ENCODE data around the gene HIBADH. TPM values are rescaled to one million over a fixed set of nuclear protein-coding genes. Genes with fewer than 3 reads are reported as not detected.

The HIBADH gene
- total RNA-seq: 22.5 and 25.6 TPM in 2 replicates

GRCh38 chr7:27662490-27663205 lies at the start of gene HIBADH:
Gene HIBADH, minus strand, starts transcription at chr7:27662883. Its CDS starts 95 bp downstream, at chr7:27662788.

Other genes starting within 250 kb of the HIBADH start
- 48.1 and 95.0 TPM in 2 replicates for gene TAX1BP1, start 77.3 kb upstream of the HIBADH start, total RNA-seq

Data from bladder microvascular endothelial cell (primary cell).